GM18499 (cell line): ENCODE measurements around the gene MVB12A.

Experiments
- ATAC-seq: cut with Tn5 transposase; IDR thresholded peaks from one replicate; pipeline ENCODE4 v1.9.1; 2021; ENCODE audit warnings: moderate number of reproducible peaks; ENCODE audit not compliant: insufficient read depth, unreplicated experiment

MVB12A gene

DNA sequence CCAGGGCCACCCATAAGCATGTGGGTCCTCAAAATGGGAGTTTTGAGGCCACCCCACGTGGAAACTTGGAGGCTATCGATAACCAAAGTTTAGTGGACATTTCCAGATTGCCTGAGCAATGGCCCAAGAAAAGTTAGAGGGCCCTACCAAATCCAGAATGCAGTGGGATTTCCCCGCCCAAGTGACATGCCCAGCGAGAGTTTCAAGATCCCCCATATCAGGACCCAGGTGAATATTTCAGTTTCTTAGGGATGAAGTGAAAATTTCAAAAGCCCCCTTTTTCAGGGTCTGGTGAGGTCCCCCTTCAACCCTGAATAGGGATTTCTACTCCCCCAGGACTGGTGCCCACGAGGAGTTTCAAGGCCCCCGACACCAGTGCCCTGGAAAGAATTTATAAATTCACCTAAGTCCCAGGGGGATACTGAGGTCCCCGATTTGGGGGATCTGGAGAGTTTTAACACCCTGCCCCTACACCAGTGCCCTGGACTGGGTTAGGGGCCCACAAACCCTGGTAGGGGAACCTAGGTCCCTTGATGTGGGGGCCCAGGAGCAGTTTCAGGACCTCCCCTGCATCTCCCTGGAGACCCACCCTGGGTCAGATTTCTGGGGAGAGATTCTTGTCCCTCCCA is 15.1 kb upstream of the MVB12A start:
- ATAC-seq, result no peak

DNA sequence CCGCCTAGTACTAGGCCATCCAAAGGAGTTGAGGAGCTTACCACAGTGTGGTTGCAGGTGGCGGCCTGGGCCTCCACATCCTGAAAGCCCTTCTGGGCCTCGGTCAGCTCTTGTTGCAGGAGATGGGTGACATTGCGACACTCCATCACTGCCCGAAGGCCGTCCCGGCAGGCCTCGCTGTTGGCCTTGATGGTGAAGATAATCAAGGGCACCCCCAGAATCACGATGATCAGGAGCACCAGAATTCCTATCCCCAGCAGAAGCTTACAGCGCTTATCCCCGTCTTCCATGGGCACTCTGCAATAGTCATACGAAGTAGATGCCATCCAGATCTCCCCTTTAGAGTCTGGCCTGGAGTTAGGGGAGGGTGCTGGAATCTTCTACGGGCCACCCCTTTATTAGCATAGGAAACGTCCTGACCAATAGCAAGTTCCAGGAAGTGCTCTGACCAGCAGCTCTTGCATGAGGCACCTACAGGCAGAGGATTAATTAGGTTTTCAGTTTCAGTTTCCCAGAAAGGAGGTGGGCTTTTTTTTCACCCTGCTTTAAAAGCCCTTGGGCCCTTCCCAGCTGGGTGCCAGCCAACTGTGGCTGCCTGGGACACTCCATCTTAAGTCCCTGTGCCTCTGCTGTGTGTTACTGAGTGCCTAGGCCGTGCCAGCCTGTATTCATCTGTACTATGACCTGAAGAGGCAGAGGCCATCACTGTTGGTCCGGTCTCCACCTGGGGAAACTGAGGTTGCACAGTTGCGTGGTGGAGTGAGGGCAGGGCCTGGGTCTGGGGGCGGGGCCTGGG is 14.4 kb upstream of the MVB12A start, which contains the start of gene BST2:
BST2 (minus strand) TSS at position 381 of the 796 bp plus-strand sequence; CDS start at position 326, 55 bp downstream.
- ATAC-seq, result peak; percentile 58

- no peak for ATAC-seq
Measured at GRCh38 chr19:17406046-17406886, 13.6 kb upstream of the MVB12A start.

GRCh38 chr19:17406887-17407196 is 13.0 kb upstream of the MVB12A start:
- no peak for ATAC-seq

GRCh38 chr19:17409990-17410389 is 9.9 kb upstream of the MVB12A start:
- no peak for ATAC-seq

- ATAC-seq, result no peak
Measured at GRCh38 chr19:17411801-17412200, 8.0 kb upstream of the MVB12A start.

GRCh38 chr19:17414097-17414496 is 5.8 kb upstream of the MVB12A start:
- ATAC-seq, result no peak

- ATAC-seq, result no peak
Measured at GRCh38 chr19:17415121-17415520, 4.7 kb upstream of the MVB12A start.

GRCh38 chr19:17418710-17419109 is 1.1 kb upstream of the MVB12A start:
- no peak for ATAC-seq

- no peak for ATAC-seq
Measured at GRCh38 chr19:17419154-17419620, 660 bp upstream of the MVB12A start.

DNA sequence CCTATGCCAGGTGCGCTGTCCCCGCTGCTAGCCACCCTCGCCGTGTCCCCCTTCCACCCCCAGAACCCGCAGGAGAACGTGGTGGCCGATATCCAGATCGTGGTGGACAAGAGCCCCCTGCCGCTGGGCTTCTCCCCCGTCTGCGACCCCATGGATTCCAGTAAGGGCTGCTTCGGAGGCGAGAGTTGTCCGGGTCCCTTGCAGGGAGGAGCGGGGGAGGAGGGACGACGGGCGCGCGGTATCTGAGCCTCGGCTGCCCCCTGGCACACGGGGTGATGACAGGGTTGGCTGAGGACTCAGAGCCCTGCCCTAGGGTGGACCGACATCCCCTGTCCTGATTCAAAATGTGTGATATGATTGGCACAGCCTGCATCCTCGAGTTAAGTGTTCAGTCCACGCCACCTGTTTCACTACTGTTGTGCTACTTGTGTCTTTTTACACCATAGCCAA is 653 bp downstream of the MVB12A start:
- ATAC-seq, result no peak

GRCh38 chr19:17421942-17422341 is 2.1 kb downstream of the MVB12A start:
- ATAC-seq, result no peak

GRCh38 chr19:17423429-17424208 is 3.8 kb downstream of the MVB12A start:
- no peak for ATAC-seq

GRCh38 chr19:17424743-17425365 is 5.0 kb downstream of the MVB12A start:
- ATAC-seq, result no peak

DNA sequence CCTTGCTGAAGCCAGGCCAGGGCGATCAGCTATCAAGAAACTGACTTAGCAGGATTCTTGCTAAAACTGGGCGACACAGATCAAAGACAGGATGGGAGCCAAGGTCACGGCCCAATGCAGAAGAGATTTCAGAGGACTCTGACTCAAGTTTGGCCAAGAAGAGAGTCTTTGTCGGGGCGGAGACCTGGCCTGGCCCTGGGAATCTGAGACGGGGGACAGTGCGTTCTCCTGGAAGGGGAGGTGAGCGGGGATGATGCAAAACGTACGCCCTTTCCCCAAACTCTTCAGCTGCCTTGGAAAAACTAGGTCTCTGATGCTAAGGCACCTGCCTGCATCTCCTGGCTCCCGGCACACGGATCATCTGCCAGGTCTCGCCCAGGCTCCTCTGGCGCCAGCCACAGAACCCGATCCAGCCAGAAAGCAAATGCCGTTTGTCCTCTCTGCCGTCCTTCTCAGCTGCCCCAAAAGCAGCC is 9.8 kb downstream of the MVB12A start:
- ATAC-seq, result no peak

DNA sequence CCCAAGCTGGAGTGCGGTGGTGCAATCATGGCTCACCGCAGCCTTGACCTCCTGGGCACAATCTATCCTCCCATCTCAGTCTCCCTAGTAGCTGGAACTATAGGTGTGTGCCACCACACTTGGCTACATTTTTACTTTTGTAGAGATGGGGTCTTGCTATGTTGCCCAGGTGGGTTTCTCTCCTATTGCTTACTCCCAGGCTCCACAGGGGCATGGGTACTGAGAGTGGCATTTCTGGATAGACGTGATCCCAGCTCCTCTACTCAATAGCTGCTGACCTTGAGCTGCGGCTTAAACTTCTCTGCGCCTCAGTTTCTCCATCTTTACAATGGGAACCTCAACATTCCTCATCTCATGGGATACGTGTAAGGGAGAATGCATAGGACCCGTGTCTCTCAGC is 11.6 kb downstream of the MVB12A start:
- ATAC-seq, result no peak

GRCh38 chr19:17435218-17435617 is 15.4 kb downstream of the MVB12A start:
- ATAC-seq, result no peak

- no peak for ATAC-seq
Measured at GRCh38 chr19:17436094-17436873, 16.4 kb downstream of the MVB12A start.

- ATAC-seq, result no peak
Measured at GRCh38 chr19:17436874-17437267, 17.0 kb downstream of the MVB12A start.
